ENCODE measurements around the gene PAIP2B.
"Not testable (repeated sequence)": the region's sequence is repeated elsewhere in the genome, so short reads cannot be mapped to it uniquely, and the experiment has no call there.

The PAIP2B gene

GRCh38 chr2:71190656-71191569 is 36.0 kb downstream of the PAIP2B start:
- no peaks in the 10 kb centered on the region for H3K27me3 ChIP-seq
- no peak overlapping the region for H3K4me3 ChIP-seq
- H3K4me1 ChIP-seq, result no peaks in the 10 kb centered on the region
- H3K9me3 ChIP-seq, result no peaks in the 10 kb centered on the region
- H3K27ac ChIP-seq, result no peak overlapping the region
- no peaks in the 10 kb centered on the region for H3K36me3 ChIP-seq
- no peak overlapping the region for H3K9ac ChIP-seq
- TF ChIP-seq Cebpa-rat (IDR thresholded peaks at IDR 0.05), result no peak
- H3K4me2 ChIP-seq, result no peak overlapping the region
- no peaks in the 10 kb centered on the region for H4K20me1 ChIP-seq

GRCh38 chr2:71187589-71187988 is 39.3 kb downstream of the PAIP2B start:
- Histone ChIP-seq H3K9me3 (no peaks in the 10 kb centered on the region), H3K4me1 (no peaks in the 10 kb centered on the region), H3K4me3 (no peak overlapping the region), H3K27ac (no peak overlapping the region), H3K9ac (no peak overlapping the region), H4K20me1 (no peaks in the 10 kb centered on the region), H3K27me3 (no peaks in the 10 kb centered on the region), H3K4me2 (no peak overlapping the region), H3K36me3 (no peaks in the 10 kb centered on the region)
- TF ChIP-seq Cebpa-rat (IDR thresholded peaks at IDR 0.05), result no peak

- no peak overlapping the region for H3K4me3 ChIP-seq
- H3K27me3 ChIP-seq, result no peaks in the 10 kb centered on the region
- H3K9me3 ChIP-seq, result no peaks in the 10 kb centered on the region
- H3K27ac ChIP-seq, result no peak overlapping the region
- no peaks in the 10 kb centered on the region for H3K4me1 ChIP-seq
- H3K36me3 ChIP-seq, result no peaks in the 10 kb centered on the region
- TF ChIP-seq Cebpa-rat (IDR thresholded peaks at IDR 0.05), result no peak
- H3K4me2 ChIP-seq, result no peak overlapping the region
- H3K9ac ChIP-seq, result no peak overlapping the region
- H4K20me1 ChIP-seq, result no peaks in the 10 kb centered on the region
These were observed 39.9 kb downstream of the PAIP2B start for GRCh38 chr2:71186973-71187372.

GRCh38 chr2:71183306-71184115 is 43.4 kb downstream of the PAIP2B start:
- H4K20me1 ChIP-seq, H3K27me3 ChIP-seq, H3K9ac ChIP-seq, H3K4me1 ChIP-seq, H3K27ac ChIP-seq, H3K4me3 ChIP-seq, H3K9me3 ChIP-seq, H3K36me3 ChIP-seq: not testable (repeated sequence)
- H3K4me2 ChIP-seq, result peak overlapping the region; percentile 30; the same call in 1 of the 2 replicates

- no peaks in the 10 kb centered on the region for H3K4me1 ChIP-seq
- H3K9me3 ChIP-seq, result no peaks in the 10 kb centered on the region
- no peak overlapping the region for H3K27ac ChIP-seq
- no peak overlapping the region for H3K4me3 ChIP-seq
- TF ChIP-seq Cebpa-rat (IDR thresholded peaks at IDR 0.05), result no peak
- no peaks in the 10 kb centered on the region for H3K36me3 ChIP-seq
- H3K27me3 ChIP-seq, result no peaks in the 10 kb centered on the region
- H3K4me2 ChIP-seq, result no peak overlapping the region
- H4K20me1 ChIP-seq, result no peaks in the 10 kb centered on the region
- H3K9ac ChIP-seq, result no peak overlapping the region
These were observed 45.6 kb downstream of the PAIP2B start for GRCh38 chr2:71181316-71181715.

- not testable (repeated sequence) for H3K27me3 ChIP-seq, H3K36me3 ChIP-seq, H3K9me3 ChIP-seq, H3K4me2 ChIP-seq, H3K27ac ChIP-seq, H3K4me3 ChIP-seq, H4K20me1 ChIP-seq, H3K9ac ChIP-seq
- H3K4me1 ChIP-seq, result peaks cover 16% of the 10 kb centered on the region
These were observed 48.1 kb downstream of the PAIP2B start for GRCh38 chr2:71178836-71179235.

GRCh38 chr2:71174207-71174606 is 52.7 kb downstream of the PAIP2B start:
- H3K4me3 ChIP-seq, result peak overlapping the region; percentile 20; the same call in 1 of the 2 replicates
- peak overlapping the region; percentile 75 for H3K4me2 ChIP-seq
- no peak overlapping the region for H3K27ac ChIP-seq
- TF ChIP-seq Cebpa-rat (IDR thresholded peaks at IDR 0.05), result no peak
- no peaks in the 10 kb centered on the region for H4K20me1 ChIP-seq
- H3K27me3 ChIP-seq, result no peaks in the 10 kb centered on the region
- no peak overlapping the region for H3K9ac ChIP-seq
- H3K36me3 ChIP-seq, result no peaks in the 10 kb centered on the region
- peaks cover 22% of the 10 kb centered on the region for H3K4me1 ChIP-seq
- no peaks in the 10 kb centered on the region for H3K9me3 ChIP-seq

GRCh38 chr2:71173096-71173495 is 53.8 kb downstream of the PAIP2B start:
- Histone ChIP-seq H3K27me3 (no peaks in the 10 kb centered on the region), H3K4me2 (no peak overlapping the region), H4K20me1 (no peaks in the 10 kb centered on the region), H3K4me1 (peaks cover 22% of the 10 kb centered on the region), H3K27ac (no peak overlapping the region), H3K36me3 (no peaks in the 10 kb centered on the region), H3K9ac (no peak overlapping the region), H3K9me3 (no peaks in the 10 kb centered on the region), H3K4me3 (no peak overlapping the region)
- no peak for TF ChIP-seq Cebpa-rat (IDR thresholded peaks at IDR 0.05)

- no peaks in the 10 kb centered on the region for H3K27me3 ChIP-seq
- H3K4me3 ChIP-seq, result no peak overlapping the region
- no peak overlapping the region for H3K9ac ChIP-seq
- H3K9me3 ChIP-seq, result no peaks in the 10 kb centered on the region
- H3K4me2 ChIP-seq, result no peak overlapping the region
- no peaks in the 10 kb centered on the region for H3K36me3 ChIP-seq
- H3K4me1 ChIP-seq, result no peaks in the 10 kb centered on the region; the same call in 1 of the 2 replicates
- no peak for TF ChIP-seq Cebpa-rat (IDR thresholded peaks at IDR 0.05)
- no peak overlapping the region for H3K27ac ChIP-seq
- H4K20me1 ChIP-seq, result no peaks in the 10 kb centered on the region
These were observed 60.1 kb downstream of the PAIP2B start for GRCh38 chr2:71166812-71167211.

Data from BLaER1 (cell line).